GM18909 (cell line): ENCODE results near the gene SERINC5.

Source experiments
- ATAC-seq: cut with Tn5 transposase; IDR thresholded peaks from one replicate; pipeline ENCODE4 v1.9.1; 2021; ENCODE audit warnings: mild to moderate bottlenecking; ENCODE audit not compliant: unreplicated experiment, poor library complexity

Gene SERINC5

GRCh38 chr5:80230269-80230992, 25.4 kb downstream of the SERINC5 start:
- ATAC-seq, result no peak

GRCh38 chr5:80229902-80230255, 26.0 kb downstream of the SERINC5 start:
- ATAC-seq, result no peak

- no peak for ATAC-seq
These were observed 27.8 kb downstream of the SERINC5 start for GRCh38 chr5:80227979-80228596.

- no peak for ATAC-seq
These were observed 29.9 kb downstream of the SERINC5 start for GRCh38 chr5:80225934-80226326.

DNA sequence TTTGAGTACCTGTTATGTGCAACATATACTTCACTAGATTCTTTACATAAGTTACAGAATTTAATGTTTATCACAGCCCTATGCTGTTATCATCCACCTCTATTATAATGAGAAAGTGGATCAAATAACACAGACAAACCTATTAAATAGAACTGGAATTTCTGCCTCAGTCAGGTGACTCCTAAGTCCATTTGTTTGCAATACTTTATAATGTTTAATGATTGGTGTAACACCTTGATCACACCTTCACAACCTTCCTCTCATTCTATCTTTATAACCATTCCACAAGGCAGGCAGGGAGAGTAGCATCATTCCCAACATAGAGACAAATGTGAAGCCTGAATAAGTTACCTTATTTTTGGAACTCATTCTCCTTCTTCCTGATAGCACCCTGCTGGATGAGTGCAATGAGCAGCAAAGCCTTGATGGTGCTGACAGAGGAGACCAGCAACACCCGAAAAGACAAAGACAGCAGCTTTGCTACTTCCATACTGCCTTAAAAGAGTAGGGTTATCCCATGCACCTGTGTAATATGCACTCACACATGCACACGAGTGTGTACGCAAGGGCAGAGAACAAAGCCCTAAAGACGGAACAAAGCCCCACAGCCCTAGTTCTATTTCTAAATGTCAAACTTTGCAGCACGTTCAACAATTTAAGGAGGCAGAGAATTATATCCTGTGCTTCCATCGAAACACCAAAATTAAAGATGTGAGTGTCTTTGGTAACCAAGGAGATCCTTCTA, 30.5 kb downstream of the SERINC5 start:
- ATAC-seq, result no peak

DNA sequence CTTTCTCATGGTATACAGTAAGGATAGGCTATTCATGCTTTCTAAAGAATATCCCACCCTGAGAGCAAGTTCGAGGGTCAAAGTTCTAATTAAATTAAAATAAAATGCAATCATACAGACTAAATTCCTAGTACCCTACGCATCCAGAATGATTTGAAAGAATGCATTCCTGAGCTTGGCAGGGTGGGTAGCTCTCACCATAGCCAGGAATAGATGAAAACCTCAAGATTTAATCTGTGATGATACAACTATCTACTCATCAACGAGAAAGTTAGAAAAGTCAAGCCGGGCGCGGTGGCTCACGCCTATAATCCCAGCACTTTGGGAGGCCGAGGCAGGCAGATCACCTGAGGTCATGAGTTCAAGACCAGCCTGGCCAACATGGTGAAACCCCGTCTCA, 32.3 kb downstream of the SERINC5 start:
- ATAC-seq, result no peak

GRCh38 chr5:80220245-80220897, 35.5 kb downstream of the SERINC5 start:
- no peak for ATAC-seq

DNA sequence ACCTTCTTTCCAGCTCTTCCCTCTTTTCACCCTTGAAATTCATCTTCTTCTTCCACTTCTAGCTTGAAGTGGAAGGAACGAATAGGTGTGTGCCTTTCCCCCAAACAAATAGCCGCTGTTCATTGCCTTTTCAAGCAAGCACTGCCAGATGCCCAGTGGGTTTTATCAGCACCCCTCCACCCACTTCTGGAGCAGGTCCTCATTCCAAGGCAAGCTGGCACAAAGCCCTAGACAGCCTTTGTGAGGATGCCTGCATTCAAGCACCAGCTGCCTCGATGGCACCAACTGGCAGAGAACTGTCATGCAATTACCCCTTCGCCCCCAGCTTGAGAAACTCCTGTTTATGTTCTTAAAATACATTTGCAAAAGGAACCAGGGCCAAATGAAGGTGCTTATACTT, 36.5 kb downstream of the SERINC5 start:
- no peak for ATAC-seq

GRCh38 chr5:80217667-80218066, 38.2 kb downstream of the SERINC5 start:
- ATAC-seq, result no peak

- peak; percentile 47 for ATAC-seq
These were observed 38.9 kb downstream of the SERINC5 start for GRCh38 chr5:80216753-80217596.

GRCh38 chr5:80216096-80216495, 39.8 kb downstream of the SERINC5 start:
- ATAC-seq, result no peak

DNA sequence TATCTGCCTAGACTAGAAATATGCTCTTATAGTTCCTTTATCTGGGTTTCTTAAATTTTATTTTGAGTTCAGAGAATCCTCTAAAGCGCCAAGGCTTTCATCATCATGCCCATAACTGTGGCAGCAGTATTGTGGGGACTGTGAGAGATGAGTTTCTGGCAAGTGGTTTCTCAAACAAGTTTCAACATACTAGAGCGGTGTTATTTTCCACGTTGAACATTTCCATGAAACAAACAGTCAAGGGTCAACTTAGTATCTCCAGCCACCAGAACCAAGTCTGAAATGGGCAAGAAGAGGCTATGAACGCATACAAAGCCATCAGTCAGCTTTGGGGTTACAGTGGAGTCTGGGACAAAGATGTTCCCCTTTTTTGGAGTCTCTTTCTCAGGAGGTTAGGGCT, 40.3 kb downstream of the SERINC5 start:
- no peak for ATAC-seq

- ATAC-seq, result no peak
These were observed 42.4 kb downstream of the SERINC5 start for GRCh38 chr5:80213466-80213865.

DNA sequence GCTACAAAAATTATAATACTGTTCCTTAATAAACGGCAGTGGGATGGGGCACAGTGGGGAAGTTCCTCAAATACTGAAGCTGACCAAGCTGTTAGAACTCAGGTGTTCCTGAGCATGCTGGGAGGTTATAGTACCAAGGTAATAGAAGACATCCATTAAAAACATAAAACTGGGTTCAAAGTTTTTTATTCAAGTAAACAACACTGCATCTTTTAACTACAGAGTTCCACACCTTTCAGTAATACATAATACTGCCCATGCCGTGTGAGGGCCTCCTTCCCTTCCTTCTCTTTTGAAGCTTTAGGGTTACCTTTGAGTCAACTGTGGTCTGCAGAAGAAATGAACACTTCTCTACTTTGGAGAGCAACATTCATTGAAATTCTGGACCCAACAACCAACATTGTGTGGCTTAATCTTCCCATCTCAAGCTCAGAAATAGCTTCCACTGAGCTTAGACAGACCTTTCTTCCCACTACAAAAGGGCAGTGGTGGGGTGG, 43.6 kb downstream of the SERINC5 start:
- ATAC-seq, result no peak

GRCh38 chr5:80211327-80211726, 44.5 kb downstream of the SERINC5 start:
- no peak for ATAC-seq

GRCh38 chr5:80210014-80210413, 45.8 kb downstream of the SERINC5 start:
- no peak for ATAC-seq

DNA sequence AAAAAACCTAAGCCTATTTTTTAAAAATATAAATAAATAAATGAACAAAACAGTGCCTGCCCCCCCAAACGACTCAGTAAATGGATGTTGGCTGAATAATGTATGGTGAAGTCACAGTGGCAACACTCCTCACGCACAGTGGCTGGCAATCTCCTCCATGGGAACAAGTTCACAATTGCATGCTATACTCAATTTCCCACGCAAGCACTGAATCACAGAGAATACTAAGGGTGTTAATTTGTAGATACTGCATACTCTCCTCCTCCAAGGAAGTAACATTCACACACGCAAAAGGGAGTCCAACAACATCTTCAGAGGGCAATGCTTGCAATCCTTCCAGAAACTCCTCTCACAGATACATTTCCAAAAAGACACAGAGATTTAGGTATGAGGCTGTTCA, 47.5 kb downstream of the SERINC5 start:
- no peak for ATAC-seq

- ATAC-seq, result no peak
These were observed 48.0 kb downstream of the SERINC5 start for GRCh38 chr5:80207832-80208231.

GRCh38 chr5:80206282-80206681, 49.6 kb downstream of the SERINC5 start:
- no peak for ATAC-seq

DNA sequence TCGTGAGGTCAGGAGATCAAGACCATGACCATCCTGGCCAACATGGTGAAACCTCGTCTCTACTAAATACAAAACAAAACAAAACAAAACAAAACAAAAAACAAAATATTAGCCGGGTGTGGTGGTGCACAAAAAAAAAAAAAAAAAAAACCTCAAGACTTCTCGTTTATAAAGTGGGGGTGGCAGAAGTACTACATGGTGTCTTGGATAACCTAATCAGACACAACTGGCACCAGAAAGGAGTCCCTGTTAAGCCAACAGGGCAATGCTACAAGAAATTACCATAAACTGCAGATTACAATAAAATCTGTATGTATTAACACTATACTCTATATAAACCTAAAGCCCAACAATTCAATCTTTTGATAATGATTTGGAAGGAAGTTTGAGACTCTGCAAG, 50.0 kb downstream of the SERINC5 start:
- ATAC-seq, result no peak
